GM19468 (cell line): ENCODE results near the gene PEAR1.

Experiments used
- ATAC-seq: cut with Tn5 transposase; IDR thresholded peaks from one replicate; pipeline ENCODE4 v1.9.1; 2021; ENCODE audit warnings: mild to moderate bottlenecking, moderate library complexity, moderate number of reproducible peaks; ENCODE audit not compliant: unreplicated experiment; ENCODE audit errors: extremely low read depth

Gene PEAR1

DNA sequence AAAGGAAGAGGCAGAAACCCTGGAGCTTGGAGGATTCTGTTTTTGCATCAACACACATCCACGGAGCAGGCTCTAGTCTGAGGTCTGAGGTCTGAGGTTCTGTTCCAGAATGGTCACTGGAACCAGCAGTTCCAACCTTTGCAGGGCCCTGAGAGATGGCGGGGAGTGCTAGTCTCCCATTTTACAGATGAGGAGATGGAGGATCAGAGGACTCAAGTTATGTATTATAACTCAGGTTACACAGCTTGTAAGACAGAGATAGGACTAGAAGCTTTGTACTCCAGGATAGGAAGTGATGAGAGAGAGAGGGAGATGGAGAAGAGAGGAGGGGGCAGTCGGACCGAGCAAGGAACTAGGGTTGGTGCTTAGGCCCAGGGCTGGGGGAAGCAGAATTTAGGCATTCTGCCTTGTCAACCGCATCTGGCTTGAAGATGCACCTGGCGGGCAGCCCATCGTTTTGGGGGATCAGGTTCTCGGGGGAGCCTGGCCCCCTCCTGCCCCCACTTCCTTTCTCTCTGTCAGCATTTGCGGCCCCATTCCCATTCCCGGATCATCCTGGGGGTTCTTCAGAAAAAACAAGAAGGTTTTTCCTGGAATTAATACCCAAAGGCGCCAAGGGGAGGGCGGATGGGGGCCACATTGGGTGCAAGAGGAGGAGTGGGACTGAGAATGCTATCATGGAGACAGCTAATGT, 5.6 kb downstream of the PEAR1 start:
- ATAC-seq: no peak

DNA sequence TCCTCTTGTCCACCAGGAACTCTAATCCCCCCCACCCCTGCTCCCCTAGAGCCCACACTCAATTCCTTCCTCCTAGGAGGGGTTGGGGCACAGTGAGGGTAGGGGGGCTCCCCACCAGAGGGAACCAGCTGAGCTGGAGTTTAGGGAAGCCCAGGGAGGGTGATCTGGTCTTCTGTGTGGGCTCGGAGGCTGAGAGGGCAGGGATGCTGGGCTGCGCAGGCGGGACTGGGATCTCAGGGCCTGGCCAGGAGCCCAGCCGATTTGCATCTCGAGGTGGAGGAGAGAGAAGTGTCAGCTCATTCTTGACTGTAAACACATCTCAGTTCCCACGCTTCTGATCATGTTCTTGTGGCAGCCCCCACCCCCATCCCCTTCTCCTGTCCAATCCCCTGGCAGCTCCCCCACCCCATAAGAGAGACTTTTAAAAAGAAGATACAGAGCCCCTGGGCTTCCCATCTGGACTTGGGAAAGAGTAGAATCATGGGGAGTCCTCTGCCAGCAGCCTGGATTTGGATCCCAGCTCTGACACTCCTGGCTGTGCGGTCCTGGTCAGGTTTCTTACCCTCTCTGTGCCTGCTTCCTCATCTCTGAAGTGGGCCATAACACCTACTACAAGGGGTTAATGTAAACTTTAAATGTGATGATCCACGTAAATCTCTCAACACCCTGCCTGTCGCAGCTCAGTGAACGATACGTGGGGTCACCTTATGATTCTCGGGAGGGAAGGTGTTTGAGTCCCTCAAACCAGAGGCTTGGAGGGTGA, 6.6 kb downstream of the PEAR1 start:
- no peak for ATAC-seq

GRCh38 chr1:156900896-156901589, 7.5 kb downstream of the PEAR1 start:
- no peak for ATAC-seq

- no peak for ATAC-seq
Observed at GRCh38 chr1:156901590-156901900, 8.0 kb downstream of the PEAR1 start.

- no peak for ATAC-seq
Observed at GRCh38 chr1:156901966-156902915, 8.7 kb downstream of the PEAR1 start.

DNA sequence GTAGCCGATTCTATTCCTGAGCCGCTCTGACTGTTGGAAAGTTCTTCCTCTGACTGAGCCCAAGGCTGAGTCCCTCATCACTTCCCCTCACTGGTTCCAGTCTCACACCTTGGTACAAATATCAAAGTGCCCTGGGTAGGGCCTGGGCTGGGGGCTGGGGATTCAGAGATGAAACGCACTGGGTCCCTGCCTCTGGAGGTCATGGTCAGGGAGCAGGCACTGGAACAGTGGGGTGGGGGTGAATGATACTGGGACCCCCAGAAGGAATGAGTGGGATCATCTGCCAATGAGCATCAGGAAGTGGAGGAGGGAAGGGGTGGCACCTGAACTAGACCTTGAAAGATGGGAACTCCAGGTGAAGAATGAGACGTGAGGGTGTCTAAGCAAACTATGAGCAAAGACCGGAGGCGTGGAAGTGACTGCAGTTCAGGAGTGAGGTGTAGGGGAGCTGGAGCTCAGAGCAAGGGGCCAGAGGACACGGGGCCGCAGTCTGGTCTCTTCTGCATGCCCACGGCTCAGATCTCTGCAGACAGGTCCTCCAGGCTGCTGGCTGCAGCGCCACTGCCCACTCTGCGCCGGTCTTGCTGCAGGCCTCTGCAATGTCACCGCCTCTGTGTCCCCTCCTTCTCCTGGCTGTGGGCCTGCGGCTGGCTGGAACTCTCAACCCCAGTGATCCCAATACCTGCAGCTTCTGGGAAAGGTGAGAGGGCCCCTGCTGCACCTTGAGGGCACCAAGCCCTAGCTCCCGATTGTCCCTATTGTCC, 10.0 kb downstream of the PEAR1 start:
- ATAC-seq: no peak

- ATAC-seq: no peak
Observed at GRCh38 chr1:156904187-156904959, 10.9 kb downstream of the PEAR1 start.

DNA sequence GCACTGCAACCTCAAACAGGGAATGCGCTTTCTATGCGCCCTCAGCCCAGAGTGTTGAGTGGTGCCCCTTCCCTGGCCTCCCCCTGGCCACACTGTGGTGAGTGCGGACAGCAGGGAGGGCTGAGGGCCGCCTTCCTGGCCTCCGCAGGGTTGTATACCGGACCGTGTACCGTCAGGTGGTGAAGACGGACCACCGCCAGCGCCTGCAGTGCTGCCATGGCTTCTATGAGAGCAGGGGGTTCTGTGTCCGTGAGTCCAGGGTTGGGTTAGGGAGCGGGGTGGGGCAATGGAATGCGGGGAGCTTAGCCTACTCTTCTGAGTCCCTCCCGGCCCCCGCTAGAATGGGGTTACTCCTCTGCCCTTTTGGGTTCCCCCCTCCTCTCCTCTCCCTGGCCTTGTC, 11.7 kb downstream of the PEAR1 start:
- no peak for ATAC-seq

DNA sequence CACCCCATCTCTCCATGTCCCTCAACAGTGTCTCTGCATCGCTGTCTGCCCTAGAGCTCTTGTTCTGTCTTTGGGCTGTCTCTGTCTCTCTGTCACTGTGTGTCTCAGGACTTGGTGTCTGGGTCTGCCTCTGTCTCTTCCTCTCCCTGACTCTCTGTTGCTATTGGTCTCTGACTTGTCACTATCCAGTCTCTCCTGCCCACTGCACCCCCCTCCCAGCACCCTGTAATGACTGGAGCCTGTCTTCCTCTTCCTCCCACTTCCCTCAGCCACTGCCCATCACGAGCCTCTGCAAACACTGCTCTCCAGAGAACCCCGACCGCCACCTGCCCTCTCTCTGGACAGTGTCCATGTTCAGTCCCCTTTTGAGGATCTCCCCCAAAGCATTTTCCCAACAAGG, 12.1 kb downstream of the PEAR1 start:
- no peak for ATAC-seq

GRCh38 chr1:156906206-156906906, 12.8 kb downstream of the PEAR1 start:
- ATAC-seq: no peak

DNA sequence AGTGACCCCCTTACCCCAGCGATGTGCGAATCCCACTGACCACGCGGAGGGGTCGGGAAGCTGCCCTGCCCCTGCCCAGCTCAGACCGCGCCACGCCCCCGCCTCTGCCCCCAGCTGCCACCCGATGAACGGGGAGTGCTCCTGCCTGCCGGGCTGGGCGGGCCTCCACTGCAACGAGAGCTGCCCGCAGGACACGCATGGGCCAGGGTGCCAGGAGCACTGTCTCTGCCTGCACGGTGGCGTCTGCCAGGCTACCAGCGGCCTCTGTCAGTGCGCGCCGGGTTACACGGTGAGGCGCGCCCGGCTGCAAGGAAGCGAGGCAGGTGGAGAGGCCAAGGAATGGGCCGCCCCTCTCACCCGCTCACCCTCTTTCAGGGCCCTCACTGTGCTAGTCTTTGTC, 15.0 kb downstream of the PEAR1 start:
- no peak for ATAC-seq

DNA sequence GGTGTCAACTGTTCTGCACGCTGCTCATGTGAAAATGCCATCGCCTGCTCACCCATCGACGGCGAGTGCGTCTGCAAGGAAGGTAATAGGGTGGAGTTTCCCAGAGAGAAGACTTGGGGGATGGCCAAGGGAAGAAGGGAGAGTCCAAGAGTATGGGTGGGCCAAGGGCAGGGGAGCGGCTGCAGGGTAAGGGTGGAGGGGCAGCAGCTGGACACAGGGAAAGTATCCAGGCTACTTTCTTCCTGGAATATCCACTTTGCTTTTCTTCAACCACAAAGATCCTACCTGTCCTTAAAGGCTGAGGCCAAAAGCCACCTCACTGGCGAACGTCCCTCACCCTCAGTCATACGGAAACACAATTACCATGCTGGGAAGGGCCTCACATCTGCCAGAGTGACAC, 15.4 kb downstream of the PEAR1 start:
- ATAC-seq: no peak

DNA sequence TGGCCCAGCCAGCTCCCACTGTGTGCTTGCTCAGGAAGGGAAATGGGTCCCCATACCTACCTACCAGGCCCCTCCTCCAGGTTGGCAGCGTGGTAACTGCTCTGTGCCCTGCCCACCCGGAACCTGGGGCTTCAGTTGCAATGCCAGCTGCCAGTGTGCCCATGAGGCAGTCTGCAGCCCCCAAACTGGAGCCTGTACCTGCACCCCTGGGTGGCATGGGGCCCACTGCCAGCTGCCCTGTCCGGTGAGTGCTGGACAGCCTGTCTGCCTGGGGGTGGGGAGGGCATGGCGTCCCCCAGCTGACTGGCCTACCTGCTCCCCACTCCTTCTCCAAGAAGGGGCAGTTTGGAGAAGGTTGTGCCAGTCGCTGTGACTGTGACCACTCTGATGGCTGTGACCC, 16.2 kb downstream of the PEAR1 start:
- ATAC-seq: no peak

DNA sequence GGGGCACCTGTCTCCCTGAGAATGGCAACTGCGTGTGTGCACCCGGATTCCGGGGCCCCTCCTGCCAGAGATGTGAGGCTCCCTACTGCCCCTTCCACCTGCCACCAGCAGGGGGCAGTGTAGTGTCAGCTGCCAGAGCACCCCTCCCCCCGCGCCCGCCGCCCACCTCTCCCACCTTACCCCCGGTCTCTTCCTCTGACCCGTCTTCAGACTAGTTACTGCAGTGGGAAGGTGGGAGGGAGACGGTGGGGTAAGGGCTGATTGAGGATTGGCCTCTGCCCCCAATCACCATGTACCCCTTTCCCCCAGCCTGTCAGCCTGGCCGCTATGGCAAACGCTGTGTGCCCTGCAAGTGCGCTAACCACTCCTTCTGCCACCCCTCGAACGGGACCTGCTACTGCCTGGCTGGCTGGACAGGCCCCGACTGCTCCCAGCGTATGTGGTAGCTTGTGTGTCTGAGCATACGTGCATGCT, 16.8 kb downstream of the PEAR1 start:
- ATAC-seq: no peak

- no peak for ATAC-seq
Observed at GRCh38 chr1:156911577-156912298, 18.2 kb downstream of the PEAR1 start.

- no peak for ATAC-seq
Observed at GRCh38 chr1:156912310-156912709, 18.8 kb downstream of the PEAR1 start.
